ENCODE data around the gene NTRK2. TPM values are rescaled to one million over a fixed set of nuclear protein-coding genes. Genes with fewer than 3 reads are reported as not detected.

Gene NTRK2
- total and polyA plus RNA-seq, 4 experiments from 2014 or later: 0.11 to 0.18 (median 0.12) TPM; not detected in 1

GRCh38 chr9:85030316-85030715 is 360.8 kb downstream of the NTRK2 start:
- Mint-ChIP-seq H3K9me3 (peaks cover 0 to 8% (median under 1%) of the 10 kb centered on the region in 8 donors), H3K4me3 (no peak overlapping the region), H3K27me3 (peaks cover 0 to 1% of the 10 kb centered on the region in 2 donors), H3K4me1 (no peaks in the 10 kb centered on the region), H3K36me3 (no peaks in the 10 kb centered on the region), H3K27ac (no peak overlapping the region)
- POLR2A ChIA-PET (ENCODE audit: partially characterized antibody): no interaction called here
- no peaks in the 10 kb centered on the region for H3K36me3 ChIP-seq (ENCODE audit: insufficient read depth, low read length)
- H3K4me3 ChIP-seq (ENCODE audit: low read length in 2 of 2): no peak overlapping the region
- H3K9me3 ChIP-seq (ENCODE audit: control insufficient read depth in 1 of 2, low read length in 2 of 2): no peaks in the 10 kb centered on the region
- no peak for DNase-seq
- H3K4me1 ChIP-seq (ENCODE audit: insufficient read depth, low read length): no peaks in the 10 kb centered on the region
- no peaks in the 10 kb centered on the region for H3K27me3 ChIP-seq (ENCODE audit: insufficient read depth, low read length)
- CTCF ChIA-PET (ENCODE audit: partially characterized antibody): no interaction called here
- intact Hi-C loops (cut with micrococcal nuclease): no loop called here
- no peak overlapping the region for H3K27ac ChIP-seq (ENCODE audit: low read depth, low read length)

GRCh38 chr9:85036496-85036895 is 367.0 kb downstream of the NTRK2 start:
- peaks cover 0 to 7% (median 3%) of the 10 kb centered on the region in 8 donors for H3K9me3 Mint-ChIP-seq
- H3K4me1 ChIP-seq (ENCODE audit: insufficient read depth, low read length): no peaks in the 10 kb centered on the region
- no peaks in the 10 kb centered on the region for H3K36me3 Mint-ChIP-seq
- peaks cover 0 to 3% of the 10 kb centered on the region in 2 donors for H3K27me3 Mint-ChIP-seq
- H3K36me3 ChIP-seq (ENCODE audit: insufficient read depth, low read length): no peaks in the 10 kb centered on the region
- DNase-seq: no peak
- intact Hi-C loops (cut with micrococcal nuclease): no loop called here
- CTCF ChIA-PET (ENCODE audit: partially characterized antibody): interaction anchor here (1.0 kb wide), 1 partner anchor 10 kb away, joined by 3 read pairs; no protein-coding TSS in a partner anchor
- H3K27ac Mint-ChIP-seq: no peak overlapping the region
- POLR2A ChIA-PET (ENCODE audit: partially characterized antibody): no interaction called here
- H3K27ac ChIP-seq (ENCODE audit: low read depth, low read length): no peak overlapping the region
- H3K9me3 ChIP-seq (ENCODE audit: control insufficient read depth in 1 of 2, low read length in 2 of 2): no peaks in the 10 kb centered on the region
- no peaks in the 10 kb centered on the region for H3K27me3 ChIP-seq (ENCODE audit: insufficient read depth, low read length)
- no peak overlapping the region for H3K4me3 Mint-ChIP-seq
- H3K4me1 Mint-ChIP-seq: no peaks in the 10 kb centered on the region
- H3K4me3 ChIP-seq (ENCODE audit: low read length in 2 of 2): no peak overlapping the region

GRCh38 chr9:85038061-85038460 is 368.5 kb downstream of the NTRK2 start:
- Histone ChIP-seq H3K4me3 (ENCODE audit: low read length in 2 of 2) (no peak overlapping the region), H3K9me3 (ENCODE audit: control insufficient read depth in 1 of 2, low read length in 2 of 2) (no peaks in the 10 kb centered on the region), H3K36me3 (ENCODE audit: insufficient read depth, low read length) (no peaks in the 10 kb centered on the region), H3K27ac (ENCODE audit: low read depth, low read length) (no peak overlapping the region), H3K27me3 (ENCODE audit: insufficient read depth, low read length) (no peaks in the 10 kb centered on the region), H3K4me1 (ENCODE audit: insufficient read depth, low read length) (no peaks in the 10 kb centered on the region)
- ChIA-PET POLR2A (ENCODE audit: partially characterized antibody) (no interaction called here), CTCF (ENCODE audit: partially characterized antibody) (interaction anchor here (1.1 kb wide), 1 partner anchor 11 kb away, joined by 3 read pairs; no protein-coding TSS in a partner anchor)
- peaks cover 0 to 3% of the 10 kb centered on the region in 2 donors for H3K27me3 Mint-ChIP-seq
- no peak overlapping the region for H3K4me3 Mint-ChIP-seq
- DNase-seq: no peak
- peaks cover 0 to 5% (median 2%) of the 10 kb centered on the region in 8 donors for H3K9me3 Mint-ChIP-seq
- no peaks in the 10 kb centered on the region for H3K4me1 Mint-ChIP-seq
- H3K36me3 Mint-ChIP-seq: no peaks in the 10 kb centered on the region
- intact Hi-C loops (cut with micrococcal nuclease): no loop called here
- no peak overlapping the region for H3K27ac Mint-ChIP-seq

- Histone ChIP-seq H3K36me3 (ENCODE audit: insufficient read depth, low read length) (no peaks in the 10 kb centered on the region), H3K4me3 (ENCODE audit: low read length in 2 of 2) (no peak overlapping the region), H3K9me3 (ENCODE audit: control insufficient read depth in 1 of 2, low read length in 2 of 2) (no peaks in the 10 kb centered on the region), H3K27me3 (ENCODE audit: insufficient read depth, low read length) (no peaks in the 10 kb centered on the region), H3K4me1 (ENCODE audit: insufficient read depth, low read length) (no peaks in the 10 kb centered on the region), H3K27ac (ENCODE audit: low read depth, low read length) (no peak overlapping the region)
- DNase-seq: no peak
- Mint-ChIP-seq H3K4me1 (no peaks in the 10 kb centered on the region), H3K27me3 (peaks cover 0 to 3% of the 10 kb centered on the region in 2 donors), H3K4me3 (no peak overlapping the region), H3K27ac (no peak overlapping the region), H3K36me3 (no peaks in the 10 kb centered on the region), H3K9me3 (peaks cover 0 to 5% (median 2%) of the 10 kb centered on the region in 8 donors)
- intact Hi-C loops (cut with micrococcal nuclease): no loop called here
- ChIA-PET CTCF (ENCODE audit: partially characterized antibody) (no interaction called here), POLR2A (ENCODE audit: partially characterized antibody) (no interaction called here)
Measured at GRCh38 chr9:85038824-85039608, 369.5 kb downstream of the NTRK2 start.

- no peak overlapping the region for H3K4me3 ChIP-seq (ENCODE audit: low read length in 2 of 2)
- no peaks in the 10 kb centered on the region for H3K36me3 Mint-ChIP-seq
- ChIA-PET CTCF (ENCODE audit: partially characterized antibody) (no interaction called here), POLR2A (ENCODE audit: partially characterized antibody) (no interaction called here)
- H3K27ac Mint-ChIP-seq: no peak overlapping the region
- no peaks in the 10 kb centered on the region for H3K27me3 ChIP-seq (ENCODE audit: insufficient read depth, low read length)
- DNase-seq: no peak
- H3K4me3 Mint-ChIP-seq: no peak overlapping the region
- H3K36me3 ChIP-seq (ENCODE audit: insufficient read depth, low read length): no peaks in the 10 kb centered on the region
- H3K9me3 Mint-ChIP-seq: peaks cover 0 to 5% (median 1%) of the 10 kb centered on the region in 8 donors
- H3K27ac ChIP-seq (ENCODE audit: low read depth, low read length): no peak overlapping the region
- no peaks in the 10 kb centered on the region for H3K4me1 Mint-ChIP-seq
- H3K9me3 ChIP-seq (ENCODE audit: control insufficient read depth in 1 of 2, low read length in 2 of 2): no peaks in the 10 kb centered on the region
- H3K27me3 Mint-ChIP-seq: peaks cover 0 to 2% of the 10 kb centered on the region in 2 donors
- H3K4me1 ChIP-seq (ENCODE audit: insufficient read depth, low read length): no peaks in the 10 kb centered on the region
- intact Hi-C loops (cut with micrococcal nuclease): no loop called here
Measured at GRCh38 chr9:85040146-85040545, 370.6 kb downstream of the NTRK2 start.

- H3K27ac Mint-ChIP-seq: no peak overlapping the region
- no peak overlapping the region for H3K4me3 ChIP-seq (ENCODE audit: low read length in 2 of 2)
- H3K27me3 ChIP-seq (ENCODE audit: insufficient read depth, low read length): no peaks in the 10 kb centered on the region
- H3K36me3 Mint-ChIP-seq: no peaks in the 10 kb centered on the region
- H3K27me3 Mint-ChIP-seq: peaks cover 0 to 2% of the 10 kb centered on the region in 2 donors
- H3K9me3 Mint-ChIP-seq: peaks cover 0 to 4% (median under 1%) of the 10 kb centered on the region in 8 donors
- no peaks in the 10 kb centered on the region for H3K4me1 Mint-ChIP-seq
- H3K36me3 ChIP-seq (ENCODE audit: insufficient read depth, low read length): no peaks in the 10 kb centered on the region
- no peak overlapping the region for H3K4me3 Mint-ChIP-seq
- intact Hi-C loops (cut with micrococcal nuclease): no loop called here
- ChIA-PET POLR2A (ENCODE audit: partially characterized antibody) (no interaction called here), CTCF (ENCODE audit: partially characterized antibody) (no interaction called here)
- no peak overlapping the region for H3K27ac ChIP-seq (ENCODE audit: low read depth, low read length)
- no peak for DNase-seq
- H3K9me3 ChIP-seq (ENCODE audit: control insufficient read depth in 1 of 2, low read length in 2 of 2): no peaks in the 10 kb centered on the region
- no peaks in the 10 kb centered on the region for H3K4me1 ChIP-seq (ENCODE audit: insufficient read depth, low read length)
Measured at GRCh38 chr9:85040821-85041465, 371.4 kb downstream of the NTRK2 start.

- no peaks in the 10 kb centered on the region for H3K4me1 Mint-ChIP-seq
- intact Hi-C loops (cut with micrococcal nuclease): no loop called here
- H3K36me3 ChIP-seq (ENCODE audit: insufficient read depth, low read length): no peaks in the 10 kb centered on the region
- peaks cover 0 to 4% (median 0%) of the 10 kb centered on the region in 8 donors for H3K9me3 Mint-ChIP-seq
- no peaks in the 10 kb centered on the region for H3K36me3 Mint-ChIP-seq
- POLR2A ChIA-PET (ENCODE audit: partially characterized antibody): no interaction called here
- H3K27ac ChIP-seq (ENCODE audit: low read depth, low read length): no peak overlapping the region
- H3K4me3 ChIP-seq (ENCODE audit: low read length in 2 of 2): no peak overlapping the region
- H3K4me3 Mint-ChIP-seq: no peak overlapping the region
- H3K27me3 ChIP-seq (ENCODE audit: insufficient read depth, low read length): no peaks in the 10 kb centered on the region
- no peak for DNase-seq
- no peaks in the 10 kb centered on the region for H3K4me1 ChIP-seq (ENCODE audit: insufficient read depth, low read length)
- no peak overlapping the region for H3K27ac Mint-ChIP-seq
- no peaks in the 10 kb centered on the region for H3K9me3 ChIP-seq (ENCODE audit: control insufficient read depth in 1 of 2, low read length in 2 of 2)
- CTCF ChIA-PET (ENCODE audit: partially characterized antibody): no interaction called here
- peaks cover 0 to 2% of the 10 kb centered on the region in 2 donors for H3K27me3 Mint-ChIP-seq
Measured at GRCh38 chr9:85041466-85042137, 372.1 kb downstream of the NTRK2 start.

Measured in CD4-positive, alpha-beta memory T cell (primary cell).